HG02623 (cell line): ENCODE results near the gene NLRC5.

Experiments
- ATAC-seq: cut with Tn5 transposase; IDR thresholded peaks from one replicate; pipeline ENCODE4 v1.9.1; 2021; ENCODE audit warnings: moderate library complexity; ENCODE audit not compliant: unreplicated experiment

Gene NLRC5

GRCh38 chr16:57123974-57124674 lies 134.8 kb downstream of the NLRC5 start:
- no peak for ATAC-seq

GRCh38 chr16:57125376-57125775 lies 136.0 kb downstream of the NLRC5 start:
- ATAC-seq, result no peak

GRCh38 chr16:57125969-57126368 lies 136.6 kb downstream of the NLRC5 start:
- no peak for ATAC-seq

- no peak for ATAC-seq
Observed at GRCh38 chr16:57126411-57126810, 137.1 kb downstream of the NLRC5 start.

GRCh38 chr16:57127037-57127763 lies 137.8 kb downstream of the NLRC5 start:
- ATAC-seq, result peak; percentile 59

GRCh38 chr16:57127836-57128235 lies 138.5 kb downstream of the NLRC5 start:
- no peak for ATAC-seq

- ATAC-seq, result no peak
Observed at GRCh38 chr16:57128771-57129389, 139.5 kb downstream of the NLRC5 start.

GRCh38 chr16:57130950-57131321 lies 141.6 kb downstream of the NLRC5 start:
- ATAC-seq, result no peak

GRCh38 chr16:57131351-57131970 lies 142.1 kb downstream of the NLRC5 start:
- ATAC-seq, result no peak

- no peak for ATAC-seq
Observed at GRCh38 chr16:57132470-57132869, 143.1 kb downstream of the NLRC5 start.

- no peak for ATAC-seq
Observed at GRCh38 chr16:57133031-57133430, 143.7 kb downstream of the NLRC5 start.
